Thyroid gland (tissue), 4 donors: ENCODE data around the gene CRYBA4. TPM values are rescaled to one million over a fixed set of nuclear protein-coding genes. Genes with fewer than 3 reads are reported as not detected.

Experiments used
- DNase-seq, 2 donors: peaks; one replicate each; pipeline ENCODE4 v3.0.0-alpha.2; 2019
- H3K27ac ChIP-seq, 3 donors: fragments of 200-600 bp; sonication (generic); 1 replicate in 2 of 3; 2 replicates in 1 of 3; pipeline ENCODE4 v1.5.1; 2016 to 2019; ENCODE audit warnings: mild to moderate bottlenecking in 1 of 3, moderate library complexity in 1 of 3
- H3K27me3 ChIP-seq: fragments of 200-600 bp; sonication (generic); one replicate; pipeline ENCODE4 v1.5.1; 2019
- H3K36me3 ChIP-seq, 2 donors: fragments of 200-600 bp; sonication (generic); one replicate each; pipeline ENCODE4 v1.5.1; 2016 to 2019
- H3K4me1 ChIP-seq, 2 donors: fragments of 200-600 bp; sonication (generic); one replicate each; pipeline ENCODE4 v1.5.1; 2017 to 2019
- H3K4me3 ChIP-seq, 3 donors: fragments of 200-600 bp; sonication (generic); replicated peaks in 1 of 3; 1 replicate in 2 of 3; 2 replicates in 1 of 3; pipeline ENCODE4 v1.5.1; 2016; ENCODE audit warnings: mild to moderate bottlenecking in 1 of 3
- H3K9me3 ChIP-seq: fragments of 200-600 bp; sonication (generic); one replicate; pipeline ENCODE4 v1.5.1; 2017
- POLR2A ChIP-seq, 2 donors: fragments of 450-650 bp; IDR thresholded peaks; one replicate each; pipeline ENCODE4 v1.6.1; 2017; ENCODE audit warnings: antibody characterized with exemption in 2 of 2, mild to moderate bottlenecking in 2 of 2, moderate library complexity in 1 of 2
- WGBS, 2 donors: methylation state at CpG; one replicate each; pipeline ENCODE4 v1.1.5; 2017; 5-methylcytosine and 5-hydroxymethylcytosine counted together
- intact Hi-C: fragments of 100-400 bp; cut with DNase I; formaldehyde crosslinking; loops from one replicate; pipeline ENCODE4 v1.15.1; 2023
- total RNA-seq, 4 donors: library from RNA; depleted of rRNA; stranded (reverse); fragments of >200 nt; gene quantifications; one replicate each; pipeline ENCODE4 v1.2.3, GENCODE V29; 2016
- TF ChIP-seq, protein P1 (sequence below), 6 experiments: fragments of 200-600 bp in 3 of 6; fragments of 450-650 bp in 3 of 6; sonication (generic) in 3 of 6; IDR thresholded peaks; one replicate each; pipeline ENCODE4 v1.5.1; 2016 to 2019; ENCODE audit warnings: antibody characterized with exemption in 6 of 6, mild to moderate bottlenecking in 2 of 6, inconsistent platforms in 1 of 6, moderate library complexity in 1 of 6

The CRYBA4 gene
- total RNA-seq, 4 donors from 2014 or later = not detected

DNA sequence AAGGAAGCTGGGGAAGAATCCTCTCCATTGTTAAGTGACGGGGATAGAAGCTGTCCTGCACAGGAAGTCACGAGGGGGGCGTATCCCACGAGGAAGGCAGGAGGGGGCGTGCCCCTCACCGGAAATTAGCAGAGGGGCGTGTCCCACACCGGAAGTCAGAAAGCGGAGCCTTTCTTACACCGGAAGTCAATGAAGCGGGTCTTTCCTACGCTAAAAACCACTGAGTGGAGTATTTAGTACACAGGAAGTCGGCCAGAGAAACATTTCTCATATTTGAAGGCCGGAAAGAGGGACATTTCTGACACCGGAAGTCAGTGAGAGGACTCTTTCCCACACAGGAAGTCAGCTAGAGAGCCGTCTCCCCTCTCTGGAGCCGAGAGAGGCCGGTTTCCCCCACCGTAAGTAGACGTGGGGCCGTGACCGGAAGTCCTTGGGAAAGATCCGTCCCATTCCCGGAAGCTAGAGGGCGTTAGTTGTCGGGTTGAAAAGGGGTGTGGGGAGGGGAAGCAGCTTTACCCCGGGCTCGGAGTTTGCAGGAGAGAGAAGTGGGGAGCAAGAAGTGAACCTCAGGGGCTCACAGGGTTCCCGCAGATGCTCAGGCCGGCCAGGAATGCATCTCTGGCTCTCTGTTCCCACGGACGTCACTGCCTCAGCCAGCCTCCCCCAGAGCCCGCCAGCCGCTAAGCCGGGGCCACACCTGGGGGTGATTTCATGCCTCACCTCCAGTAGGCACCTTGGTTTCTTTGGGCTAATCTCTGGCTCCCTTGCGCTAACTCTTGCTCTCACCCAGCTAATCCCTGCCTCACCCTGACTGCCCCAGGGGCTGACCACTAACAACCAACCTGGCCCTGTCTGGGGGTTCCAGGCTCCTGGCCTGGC, 51.1 kb downstream of the CRYBA4 start:
- peak in 1 of 2 donors; percentile 51 for TF ChIP-seq POLR2A (IDR thresholded peaks at IDR 0.05)
- TF ChIP-seq, protein P1, sequence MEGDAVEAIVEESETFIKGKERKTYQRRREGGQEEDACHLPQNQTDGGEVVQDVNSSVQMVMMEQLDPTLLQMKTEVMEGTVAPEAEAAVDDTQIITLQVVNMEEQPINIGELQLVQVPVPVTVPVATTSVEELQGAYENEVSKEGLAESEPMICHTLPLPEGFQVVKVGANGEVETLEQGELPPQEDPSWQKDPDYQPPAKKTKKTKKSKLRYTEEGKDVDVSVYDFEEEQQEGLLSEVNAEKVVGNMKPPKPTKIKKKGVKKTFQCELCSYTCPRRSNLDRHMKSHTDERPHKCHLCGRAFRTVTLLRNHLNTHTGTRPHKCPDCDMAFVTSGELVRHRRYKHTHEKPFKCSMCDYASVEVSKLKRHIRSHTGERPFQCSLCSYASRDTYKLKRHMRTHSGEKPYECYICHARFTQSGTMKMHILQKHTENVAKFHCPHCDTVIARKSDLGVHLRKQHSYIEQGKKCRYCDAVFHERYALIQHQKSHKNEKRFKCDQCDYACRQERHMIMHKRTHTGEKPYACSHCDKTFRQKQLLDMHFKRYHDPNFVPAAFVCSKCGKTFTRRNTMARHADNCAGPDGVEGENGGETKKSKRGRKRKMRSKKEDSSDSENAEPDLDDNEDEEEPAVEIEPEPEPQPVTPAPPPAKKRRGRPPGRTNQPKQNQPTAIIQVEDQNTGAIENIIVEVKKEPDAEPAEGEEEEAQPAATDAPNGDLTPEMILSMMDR (IDR thresholded peaks at IDR 0.05) = peak in 4 of 6 experiments; percentile 27 to 55 (median 50)
- intact Hi-C loops = loop anchor here (10.0 kb wide), 1 partner anchor 1132 kb away; the partner anchor contains the start of gene MN1
- 0 to 1% methylated on average over 35 to 36 of the region's 36 CpGs for WGBS, 2 donors

DNA sequence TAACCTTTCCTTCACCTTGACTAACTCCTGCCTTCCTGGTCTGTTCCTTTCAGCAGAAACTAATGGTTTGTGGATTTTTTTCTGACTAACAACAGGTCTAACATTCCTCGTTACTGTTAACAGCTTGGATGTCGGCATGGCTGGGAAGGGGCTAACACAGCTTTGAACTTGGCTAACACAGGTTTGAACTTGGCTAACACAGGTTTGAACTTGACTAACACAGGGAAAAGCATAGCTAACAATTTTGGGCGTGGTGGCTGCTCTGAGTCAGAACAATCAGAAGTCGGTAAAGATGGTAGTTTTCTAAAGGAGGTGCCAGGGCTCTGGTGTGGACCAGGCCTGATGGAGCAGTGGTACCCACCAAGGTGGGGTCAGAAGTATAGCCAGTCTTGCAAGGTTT, 51.7 kb downstream of the CRYBA4 start:
- Histone ChIP-seq H3K27ac (peak overlapping the region; percentile 94 to 98 (median 94)), H3K4me3 (peak overlapping the region; percentile 57 to 82 (median 76)), H3K4me1 (peaks cover 19 to 32% of the 10 kb centered on the region in 2 donors), H3K9me3 (no peaks in the 10 kb centered on the region), H3K36me3 (no peaks in the 10 kb centered on the region), H3K27me3 (no peaks in the 10 kb centered on the region)
- TF ChIP-seq POLR2A (IDR thresholded peaks at IDR 0.05) = no peak
- TF ChIP-seq, protein P1 (IDR thresholded peaks at IDR 0.05) = no peak
- WGBS, 2 donors = 34 to 41% methylated on average over 4 of the region's 4 CpGs
- intact Hi-C loops = loop anchor here (10.0 kb wide), 1 partner anchor 1131 kb away; the partner anchor contains the start of gene MN1
- DNase-seq = no peak

More for the DNA sequence above, 51.1 kb downstream of the CRYBA4 start:
- peak overlapping the region; percentile 57 to 82 (median 76) for H3K4me3 ChIP-seq
- DNase-seq = peak; percentile 90 to 92
- H3K27me3 ChIP-seq = no peaks in the 10 kb centered on the region
- no peaks in the 10 kb centered on the region for H3K36me3 ChIP-seq
- H3K9me3 ChIP-seq = no peaks in the 10 kb centered on the region
- H3K27ac ChIP-seq = peak overlapping the region; percentile 94 to 98 (median 94)
- peaks cover 19 to 32% of the 10 kb centered on the region in 2 donors for H3K4me1 ChIP-seq

DNA sequence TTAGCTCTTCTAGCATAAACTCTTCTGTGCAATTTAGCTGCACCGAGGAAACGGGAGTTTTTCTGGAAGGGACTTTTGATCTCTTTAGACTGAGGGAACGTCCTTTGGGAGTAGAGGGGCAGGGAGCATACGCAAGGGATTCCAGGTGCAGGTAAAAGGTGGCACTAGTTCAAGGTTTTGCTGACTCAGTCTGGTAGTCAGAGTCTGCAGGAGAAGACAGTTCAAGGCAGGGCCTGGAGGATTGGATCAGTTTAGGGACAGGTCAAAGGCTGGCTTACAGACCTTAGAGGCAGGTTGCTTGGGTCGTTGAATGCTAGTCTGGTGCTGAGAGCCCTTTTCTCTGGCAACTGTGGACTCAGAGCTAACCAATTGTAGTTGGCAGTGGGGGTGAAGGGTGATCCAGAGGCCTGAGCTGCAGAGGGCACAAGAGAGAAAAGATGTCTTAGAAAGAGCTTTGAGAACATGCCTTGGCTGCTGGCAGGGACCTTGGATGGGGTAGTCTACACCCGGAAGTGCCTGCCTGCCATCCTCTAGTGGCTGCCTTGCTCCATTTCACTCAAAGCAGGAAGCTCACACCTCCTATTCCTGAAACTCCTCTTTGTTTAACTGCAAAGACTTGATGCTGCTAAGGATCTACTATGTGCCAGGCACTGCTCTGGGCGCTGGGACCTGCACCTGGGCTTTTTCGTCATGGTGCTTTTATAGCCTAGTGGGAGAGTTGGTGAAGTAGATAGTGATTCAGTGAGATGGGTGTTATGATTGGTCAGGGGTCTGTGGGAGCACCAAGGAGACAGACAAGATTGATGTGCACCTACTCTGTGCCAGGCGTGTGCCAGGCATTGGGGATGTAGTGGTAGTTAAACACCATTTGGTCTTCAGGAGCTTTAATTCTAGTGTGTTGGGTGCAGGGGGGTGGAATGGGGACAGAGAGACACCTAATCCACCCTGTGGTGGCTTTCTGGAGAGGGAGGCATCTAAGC, 52.7 kb downstream of the CRYBA4 start:
- Histone ChIP-seq H3K36me3 (no peaks in the 10 kb centered on the region), H3K27ac (no peak overlapping the region), H3K4me3 (no peak overlapping the region), H3K9me3 (no peaks in the 10 kb centered on the region), H3K4me1 (peaks cover 19 to 32% of the 10 kb centered on the region in 2 donors), H3K27me3 (no peaks in the 10 kb centered on the region)
- TF ChIP-seq POLR2A (IDR thresholded peaks at IDR 0.05) = no peak
- TF ChIP-seq, protein P1 (IDR thresholded peaks at IDR 0.05) = no peak
- intact Hi-C loops = loop anchor here (10.0 kb wide), 1 partner anchor 1130 kb away; the partner anchor contains the start of gene MN1
- WGBS, 2 donors = 67 to 81% methylated on average over 7 to 9 of the region's 9 CpGs
- peak in 1 of 2 donors; percentile 12 for DNase-seq

DNA sequence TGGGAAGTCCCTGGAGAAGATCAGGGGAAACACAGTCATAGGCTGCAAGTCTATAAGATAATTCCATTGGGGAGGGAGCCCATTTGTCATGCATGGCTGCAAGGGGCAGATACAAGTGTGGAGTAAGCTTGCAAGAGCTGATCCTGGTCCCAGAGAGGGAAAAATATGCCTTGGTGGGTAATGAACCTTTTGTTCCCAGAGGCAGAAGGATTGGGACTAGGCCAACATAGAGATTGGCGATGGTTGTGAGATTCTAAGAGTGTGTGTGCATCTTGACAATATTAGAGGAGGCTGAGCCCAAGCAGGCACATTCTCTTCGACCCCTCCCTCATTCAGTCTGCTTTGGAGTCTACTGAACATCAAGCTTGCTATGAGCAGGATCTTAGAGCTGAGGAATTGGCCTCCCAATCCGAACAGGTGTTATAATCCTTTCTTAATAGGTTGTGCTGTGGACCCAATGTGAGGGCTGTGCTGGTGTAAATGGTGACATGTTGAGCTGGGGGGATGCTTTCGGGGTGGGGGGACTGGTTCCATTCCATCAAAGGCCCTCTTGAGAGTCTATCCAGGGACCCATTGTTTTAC, 54.0 kb downstream of the CRYBA4 start:
- no peak overlapping the region for H3K4me3 ChIP-seq
- H3K27ac ChIP-seq = no peak overlapping the region
- intact Hi-C loops = loop anchor here (10.0 kb wide), 1 partner anchor 1129 kb away; the partner anchor contains the start of gene MN1
- H3K4me1 ChIP-seq = peaks cover 19 to 32% of the 10 kb centered on the region in 2 donors
- no peaks in the 10 kb centered on the region for H3K9me3 ChIP-seq
- H3K27me3 ChIP-seq = no peaks in the 10 kb centered on the region
- no peak for DNase-seq
- WGBS, 2 donors = 82 to 86% methylated on average over 4 of the region's 4 CpGs
- TF ChIP-seq, protein P1 (IDR thresholded peaks at IDR 0.05) = no peak
- TF ChIP-seq POLR2A (IDR thresholded peaks at IDR 0.05) = no peak
- no peaks in the 10 kb centered on the region for H3K36me3 ChIP-seq
